Hematopoietic multipotent progenitor cell treated with erythropoietin and hydrocortisone succinate and interleukin-3 and kit ligand, for 15 days (in vitro differentiated cells): ENCODE results near the gene GPR21.

Source experiments
- DNase-seq: peaks from one replicate; pipeline ENCODE4 v3.0.0-alpha.2; 2015; ENCODE audit warnings: low spot score

GPR21 gene

GRCh38 chr9:123033352-123033751, at the start of gene GPR21:
Gene GPR21 (plus strand): TSS chr9:123033667. CDS start chr9:123034567, 900 bp downstream.
- no peak for DNase-seq

GRCh38 chr9:122986010-122986409, 47.5 kb upstream of the GPR21 start:
- no peak for DNase-seq

GRCh38 chr9:122988141-122988540, 45.3 kb upstream of the GPR21 start:
- no peak for DNase-seq

- no peak for DNase-seq
Measured at GRCh38 chr9:122988920-122989621, 44.4 kb upstream of the GPR21 start.

- DNase-seq, result peak; percentile 70
Measured at GRCh38 chr9:122991370-122991830, 42.1 kb upstream of the GPR21 start.

GRCh38 chr9:122996586-122996985, 36.9 kb upstream of the GPR21 start:
- peak; percentile 24 for DNase-seq

- DNase-seq, result no peak
Measured at GRCh38 chr9:122998448-122998847, 35.0 kb upstream of the GPR21 start.

GRCh38 chr9:123000371-123001068, 32.9 kb upstream of the GPR21 start:
- DNase-seq, result no peak

- DNase-seq, result no peak
Measured at GRCh38 chr9:123002754-123003153, 30.7 kb upstream of the GPR21 start.

GRCh38 chr9:123003466-123003865, 30.0 kb upstream of the GPR21 start:
- peak; percentile 38 for DNase-seq

GRCh38 chr9:123005964-123006363, 27.5 kb upstream of the GPR21 start:
- no peak for DNase-seq

- no peak for DNase-seq
Measured at GRCh38 chr9:123007269-123007668, 26.2 kb upstream of the GPR21 start.

- no peak for DNase-seq
Measured at GRCh38 chr9:123008909-123009308, 24.6 kb upstream of the GPR21 start.

GRCh38 chr9:123011380-123011779, 22.1 kb upstream of the GPR21 start:
- DNase-seq, result no peak

GRCh38 chr9:123011878-123012528, 21.5 kb upstream of the GPR21 start:
- DNase-seq, result no peak

- no peak for DNase-seq
Measured at GRCh38 chr9:123016631-123017030, 16.8 kb upstream of the GPR21 start.

- DNase-seq, result no peak
Measured at GRCh38 chr9:123020796-123021195, 12.7 kb upstream of the GPR21 start.

GRCh38 chr9:123026425-123026824, 7.0 kb upstream of the GPR21 start:
- DNase-seq, result no peak

GRCh38 chr9:123027517-123027916, 6.0 kb upstream of the GPR21 start:
- DNase-seq, result no peak

- no peak for DNase-seq
Measured at GRCh38 chr9:123028136-123028535, 5.3 kb upstream of the GPR21 start.

GRCh38 chr9:123028973-123029372, 4.5 kb upstream of the GPR21 start:
- no peak for DNase-seq

- no peak for DNase-seq
Measured at GRCh38 chr9:123031963-123032362, 1.5 kb upstream of the GPR21 start.
